Right lobe of liver (tissue), 6 donors: ENCODE data around the gene MROH2A. TPM values are rescaled to one million over a fixed set of nuclear protein-coding genes. Genes with fewer than 3 reads are reported as not detected.

Source experiments
- ATAC-seq, 4 donors: fragments of 200-7000 bp; cut with Tn5 transposase; one replicate each; pipeline ENCODE4 v1.9.1; 2020; ENCODE audit warnings: mild to moderate bottlenecking in 4 of 4, moderate library complexity in 4 of 4
- DNase-seq, 3 donors: peaks; one replicate each; pipeline ENCODE4 v3.0.0-alpha.2; 2020
- H3K27ac ChIP-seq, 3 donors: fragments of 200-600 bp; one replicate each; pipeline ENCODE4 v1.8.0; 2022
- H3K27me3 ChIP-seq, 2 donors: fragments of 200-600 bp; one replicate each; pipeline ENCODE4 v1.8.0; 2022
- H3K36me3 ChIP-seq, 4 donors: fragments of 200-600 bp; sonication (generic) in 1 of 4; one replicate each; pipeline versions ENCODE4 v1.5.1 to v1.8.0; 2017 to 2022; ENCODE audit warnings: control low read depth in 1 of 4
- H3K4me1 ChIP-seq, 4 donors: fragments of 200-600 bp; sonication (generic) in 1 of 4; one replicate each; pipeline versions ENCODE4 v1.5.1 to v1.8.0; 2017 to 2022; ENCODE audit warnings: control low read depth in 1 of 4
- H3K4me3 ChIP-seq, 3 donors: fragments of 200-600 bp; one replicate each; pipeline ENCODE4 v1.8.0; 2022
- H3K9me3 ChIP-seq, 4 donors: fragments of 200-600 bp; sonication (generic) in 1 of 4; one replicate each; pipeline versions ENCODE4 v1.5.1 to v1.8.0; 2017 to 2022; ENCODE audit warnings: control low read depth in 1 of 4
- POLR2A ChIP-seq: fragments of 450-650 bp; IDR thresholded peaks from one replicate; pipeline ENCODE4 v1.6.1; 2017; ENCODE audit warnings: antibody characterized with exemption, mild to moderate bottlenecking
- WGBS: methylation state at CpG from one replicate; pipeline ENCODE4 v1.1.6; 2018; ENCODE audit warnings: low coverage, low lambda C conversion rate; ENCODE audit not compliant: insufficient coverage; ENCODE audit errors: missing lambda C conversion rate; 5-methylcytosine and 5-hydroxymethylcytosine counted together
- intact Hi-C, 2 donors: fragments of 100-400 bp; cut with DNase I; formaldehyde crosslinking; loops; one replicate each; pipeline versions ENCODE4 v1.11.2 to v1.14.1; 2022
- total RNA-seq, 6 experiments: library from RNA; depleted of rRNA in 2 of 6; stranded (reverse); fragments of >200 nt in 2 of 6; fragmentation: NEBNext Ultra II Directional in 3 of 6; extraction: Animal tissue kit (Norgen Biotek cat#: 25700) in 3 of 6; gene quantifications; one replicate each; pipeline versions ENCODE4 v1.1.0 to v1.2.4, GENCODE V29; 2016 to 2023
- TF ChIP-seq, protein P1 (sequence below), 4 donors: fragments of 200-600 bp in 3 of 4; fragments of 450-650 bp in 1 of 4; IDR thresholded peaks; one replicate each; pipeline versions ENCODE4 v1.5.1 to v1.8.0; 2016 to 2022; ENCODE audit warnings: antibody characterized with exemption in 4 of 4, mild to moderate bottlenecking in 2 of 4
- donor health status: DM: no; HTN: yes; CAD: no.
- donor health status: DM: no; HTN: no; CAD: no.
- donor health status: DM: no; HTN: no; CAD: no.
- donor health status: DM: no; HTN: yes; CAD: no.
- donor health status: DM: no; HTN: yes; CAD: no.

The MROH2A gene
- total RNA-seq, 6 experiments from 2014 or later, result 0.49 to 7.6 (median 2.0) TPM

GRCh38 chr2:233791883-233792329 lies 13.8 kb downstream of the MROH2A start:
- 72% methylated on average over 8 of the region's 9 CpGs for WGBS
- Histone ChIP-seq H3K27me3 (no peaks in the 10 kb centered on the region), H3K4me3 (no peak overlapping the region), H3K9me3 (no peaks in the 10 kb centered on the region), H3K36me3 (no peaks in the 10 kb centered on the region), H3K4me1 (no peaks in the 10 kb centered on the region), H3K27ac (no peak overlapping the region)
- DNase-seq (no peak), ATAC-seq (no peak)
- intact Hi-C loops, result no loop called here
- no peak for TF ChIP-seq POLR2A
- TF ChIP-seq, protein P1, sequence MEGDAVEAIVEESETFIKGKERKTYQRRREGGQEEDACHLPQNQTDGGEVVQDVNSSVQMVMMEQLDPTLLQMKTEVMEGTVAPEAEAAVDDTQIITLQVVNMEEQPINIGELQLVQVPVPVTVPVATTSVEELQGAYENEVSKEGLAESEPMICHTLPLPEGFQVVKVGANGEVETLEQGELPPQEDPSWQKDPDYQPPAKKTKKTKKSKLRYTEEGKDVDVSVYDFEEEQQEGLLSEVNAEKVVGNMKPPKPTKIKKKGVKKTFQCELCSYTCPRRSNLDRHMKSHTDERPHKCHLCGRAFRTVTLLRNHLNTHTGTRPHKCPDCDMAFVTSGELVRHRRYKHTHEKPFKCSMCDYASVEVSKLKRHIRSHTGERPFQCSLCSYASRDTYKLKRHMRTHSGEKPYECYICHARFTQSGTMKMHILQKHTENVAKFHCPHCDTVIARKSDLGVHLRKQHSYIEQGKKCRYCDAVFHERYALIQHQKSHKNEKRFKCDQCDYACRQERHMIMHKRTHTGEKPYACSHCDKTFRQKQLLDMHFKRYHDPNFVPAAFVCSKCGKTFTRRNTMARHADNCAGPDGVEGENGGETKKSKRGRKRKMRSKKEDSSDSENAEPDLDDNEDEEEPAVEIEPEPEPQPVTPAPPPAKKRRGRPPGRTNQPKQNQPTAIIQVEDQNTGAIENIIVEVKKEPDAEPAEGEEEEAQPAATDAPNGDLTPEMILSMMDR (IDR thresholded peaks at IDR 0.05), result no peak

GRCh38 chr2:233792720-233793119 lies 14.6 kb downstream of the MROH2A start:
- H3K9me3 ChIP-seq, result no peaks in the 10 kb centered on the region
- intact Hi-C loops, result no loop called here
- ATAC-seq (no peak), DNase-seq (no peak)
- no peak overlapping the region for H3K4me3 ChIP-seq
- H3K27ac ChIP-seq, result no peak overlapping the region
- TF ChIP-seq, protein P1 (IDR thresholded peaks at IDR 0.05), result no peak
- TF ChIP-seq POLR2A, result no peak
- no peaks in the 10 kb centered on the region for H3K4me1 ChIP-seq
- H3K27me3 ChIP-seq, result no peaks in the 10 kb centered on the region
- H3K36me3 ChIP-seq, result no peaks in the 10 kb centered on the region
- WGBS, result 90% methylated on average over 7 of the region's 7 CpGs

GRCh38 chr2:233793465-233794127 lies 15.5 kb downstream of the MROH2A start:
- TF ChIP-seq POLR2A, result no peak
- TF ChIP-seq, protein P1 (IDR thresholded peaks at IDR 0.05), result no peak
- Histone ChIP-seq H3K27me3 (no peaks in the 10 kb centered on the region), H3K4me1 (no peaks in the 10 kb centered on the region), H3K9me3 (no peaks in the 10 kb centered on the region), H3K4me3 (no peak overlapping the region), H3K36me3 (no peaks in the 10 kb centered on the region), H3K27ac (no peak overlapping the region)
- DNase-seq, result no peak
- no peak for ATAC-seq
- intact Hi-C loops, result no loop called here
- 81% methylated on average over 3 of the region's 18 CpGs for WGBS

DNA sequence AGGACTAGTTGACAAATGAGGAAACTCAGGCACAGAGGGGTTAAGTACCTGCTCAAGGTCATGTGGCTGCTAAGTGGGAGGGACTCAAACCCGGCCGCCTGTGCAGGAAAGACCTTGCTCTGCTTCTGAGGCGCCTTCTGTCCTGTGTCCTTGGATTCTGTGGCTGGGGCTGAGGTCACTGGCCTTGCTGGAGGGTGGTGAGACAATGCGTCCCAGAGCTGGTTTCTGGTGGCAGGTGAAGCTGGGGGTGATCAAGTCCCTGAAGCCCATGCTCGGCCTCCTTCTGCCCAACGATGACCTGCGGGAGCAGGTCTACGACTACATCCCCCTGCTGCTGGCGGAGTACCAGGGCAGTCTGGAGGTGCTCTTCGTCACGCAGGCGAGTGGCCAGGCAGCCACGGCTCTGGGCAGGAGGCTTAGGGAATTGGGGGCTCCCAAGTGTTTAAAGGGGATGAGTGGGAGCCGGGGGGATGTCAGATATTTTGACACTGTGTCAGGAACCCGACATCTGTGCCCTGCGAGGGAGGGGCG lies 16.1 kb downstream of the MROH2A start:
- Histone ChIP-seq H3K27me3 (no peaks in the 10 kb centered on the region), H3K4me3 (no peak overlapping the region), H3K36me3 (no peaks in the 10 kb centered on the region), H3K4me1 (no peaks in the 10 kb centered on the region), H3K27ac (no peak overlapping the region), H3K9me3 (no peaks in the 10 kb centered on the region)
- 92% methylated on average over 4 of the region's 17 CpGs for WGBS
- intact Hi-C loops, result no loop called here
- ATAC-seq, result no peak
- TF ChIP-seq POLR2A, result no peak
- TF ChIP-seq, protein P1 (IDR thresholded peaks at IDR 0.05), result no peak
- no peak for DNase-seq
